ENCODE results near the gene EHF. TPM values are rescaled to one million over a fixed set of nuclear protein-coding genes. Genes with fewer than 3 reads are reported as not detected.
A peak's percentile ranks its signal among the peaks of the same experiment; 100 is the strongest.

Gene EHF
- total RNA-seq, 2 donors from 2014 or later = 0.78 TPM; not detected in 1

GRCh38 chr11:34651551-34651950, 30.7 kb downstream of the EHF start:
- no peak for TF ChIP-seq CTCF (IDR thresholded peaks at IDR 0.05)

DNA sequence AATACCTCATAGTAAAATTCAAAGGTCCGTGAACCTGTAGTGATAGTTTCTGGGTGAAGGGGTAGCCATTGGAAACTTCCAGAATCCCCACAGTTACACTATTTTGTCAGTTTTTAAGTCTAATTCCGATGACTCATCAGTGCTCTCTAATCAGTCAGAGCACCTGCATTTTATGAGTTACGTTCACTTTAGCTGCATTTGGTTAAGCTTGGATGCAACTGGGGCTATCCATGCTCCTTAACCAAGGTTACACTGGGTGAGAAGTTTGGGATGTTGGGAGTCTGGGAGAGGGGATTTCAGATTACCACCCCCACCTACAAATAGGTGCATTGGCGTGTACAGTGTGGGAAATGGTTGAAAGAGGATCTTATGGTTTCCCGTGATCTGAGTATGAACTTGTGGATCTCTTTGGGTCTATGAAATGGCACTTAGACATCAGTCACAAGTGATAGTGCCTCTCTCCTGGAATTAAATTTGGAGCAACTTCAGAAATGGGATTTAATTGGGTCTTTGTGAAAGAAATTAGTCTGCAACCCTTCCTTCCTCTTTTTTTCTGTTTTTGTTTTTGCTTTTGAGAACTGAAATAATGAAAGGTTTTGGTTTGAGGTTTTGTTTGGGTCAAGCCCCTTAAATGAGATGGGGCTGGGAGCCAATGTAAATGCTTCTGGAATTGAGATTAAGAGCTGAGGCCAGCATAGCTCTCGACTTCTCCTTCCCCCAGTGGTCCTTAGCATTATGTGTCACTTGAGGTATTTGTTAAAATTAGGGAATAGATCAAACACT, 31.5 kb downstream of the EHF start:
- Histone ChIP-seq H3K9me3 (no peaks in the 10 kb centered on the region), H3K36me3 (no peaks in the 10 kb centered on the region), H3K27me3 (no peaks in the 10 kb centered on the region), H3K4me3 (no peak overlapping the region), H3K27ac (no peak overlapping the region), H3K4me1 (peaks cover 0 to 9% of the 10 kb centered on the region in 2 donors)
- no peak for DNase-seq (ENCODE audit: low spot score)
- TF ChIP-seq CTCF (IDR thresholded peaks at IDR 0.05) = no peak

More at GRCh38 chr11:34651551-34651950, 30.7 kb downstream of the EHF start:
- no peak overlapping the region for H3K4me3 ChIP-seq
- no peak for DNase-seq (ENCODE audit: low spot score)
- H3K27me3 ChIP-seq = no peaks in the 10 kb centered on the region
- no peaks in the 10 kb centered on the region for H3K36me3 ChIP-seq
- no peaks in the 10 kb centered on the region for H3K9me3 ChIP-seq
- no peak overlapping the region for H3K27ac ChIP-seq
- H3K4me1 ChIP-seq = peaks cover 0 to 9% of the 10 kb centered on the region in 2 donors

- no peaks in the 10 kb centered on the region for H3K9me3 ChIP-seq
- H3K36me3 ChIP-seq = no peaks in the 10 kb centered on the region
- no peaks in the 10 kb centered on the region for H3K27me3 ChIP-seq
- H3K4me3 ChIP-seq = no peak overlapping the region
- TF ChIP-seq CTCF (IDR thresholded peaks at IDR 0.05) = no peak
- H3K27ac ChIP-seq = no peak overlapping the region
- DNase-seq (ENCODE audit: low spot score) = no peak
- peaks cover 0 to 9% of the 10 kb centered on the region in 2 donors for H3K4me1 ChIP-seq
These were observed 32.1 kb downstream of the EHF start for GRCh38 chr11:34653031-34653430.

GRCh38 chr11:34653851-34654482, 33.1 kb downstream of the EHF start:
- no peak for TF ChIP-seq CTCF (IDR thresholded peaks at IDR 0.05)
- peaks cover 0 to 9% of the 10 kb centered on the region in 2 donors for H3K4me1 ChIP-seq
- no peak for DNase-seq (ENCODE audit: low spot score)
- no peaks in the 10 kb centered on the region for H3K36me3 ChIP-seq
- no peaks in the 10 kb centered on the region for H3K9me3 ChIP-seq
- no peaks in the 10 kb centered on the region for H3K27me3 ChIP-seq
- H3K4me3 ChIP-seq = no peak overlapping the region
- no peak overlapping the region for H3K27ac ChIP-seq

- no peaks in the 10 kb centered on the region for H3K36me3 ChIP-seq
- no peak overlapping the region for H3K27ac ChIP-seq
- peaks cover 0 to 9% of the 10 kb centered on the region in 2 donors for H3K4me1 ChIP-seq
- DNase-seq (ENCODE audit: low spot score) = peak; percentile 89
- H3K9me3 ChIP-seq = no peaks in the 10 kb centered on the region
- no peak overlapping the region for H3K4me3 ChIP-seq
- TF ChIP-seq CTCF (IDR thresholded peaks at IDR 0.05) = no peak
- H3K27me3 ChIP-seq = no peaks in the 10 kb centered on the region
These were observed 33.8 kb downstream of the EHF start for GRCh38 chr11:34654483-34655334.

All from right atrium auricular region (tissue), 2 donors.